Urothelium cell line (cell line): Measurements from ENCODE around the gene SMIM27.

ENCODE experiments used
- DNase-seq: peaks from one replicate; pipeline ENCODE4 v3.0.0; 2011; ENCODE audit warnings: low spot score, mixed read lengths
- FAIRE-seq: peaks from 2 replicates; lab custom pipeline; 2011; peaks lifted over from hg19 to GRCh38; lab: Jason Lieb, UNC

SMIM27 gene

DNA sequence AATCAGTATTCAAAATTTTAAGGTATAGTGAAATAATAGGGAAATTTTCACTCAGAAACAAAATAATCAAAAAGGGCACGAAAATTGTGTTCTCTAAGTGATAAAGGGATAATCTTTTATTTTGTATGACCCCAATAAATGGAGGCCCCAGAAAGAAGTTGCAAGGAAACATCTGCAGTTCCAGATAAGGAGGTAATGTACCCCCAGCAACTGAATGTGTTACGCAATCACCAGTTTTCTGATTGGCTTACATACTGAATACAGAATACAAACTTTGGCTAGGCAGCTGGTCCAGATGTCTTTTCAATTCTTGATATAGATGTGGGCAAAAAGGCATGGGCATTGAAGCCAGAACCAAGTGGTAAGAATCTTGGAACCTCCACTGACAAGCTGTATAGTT lies 2.0 kb downstream of the SMIM27 start:
- no peak for DNase-seq
- no peak for FAIRE-seq

- FAIRE-seq = no peak
- no peak for DNase-seq
Measured at GRCh38 chr9:32554591-32554990, 2.5 kb downstream of the SMIM27 start.

- no peak for DNase-seq
- no peak for FAIRE-seq
Measured at GRCh38 chr9:32558408-32558934, 6.3 kb downstream of the SMIM27 start.

DNA sequence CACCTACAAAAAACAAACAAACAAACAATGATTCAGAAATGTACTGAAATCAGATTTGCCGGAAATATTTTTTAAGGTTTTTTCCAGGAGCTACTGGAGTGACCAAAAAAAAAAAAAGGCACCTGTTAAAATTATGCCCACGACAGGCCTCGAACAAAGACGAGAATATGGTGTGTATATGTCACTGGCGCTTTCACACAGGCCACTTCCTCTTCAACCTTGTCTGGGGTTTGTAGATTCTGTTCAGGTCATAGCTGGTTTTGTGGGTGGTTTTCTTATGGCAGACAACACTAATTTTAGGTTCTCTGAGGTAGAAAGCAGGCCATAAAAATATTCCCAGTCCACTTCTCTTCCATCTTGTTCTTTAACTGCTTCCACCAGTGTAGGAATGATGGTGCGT lies 13.8 kb downstream of the SMIM27 start:
- no peak for FAIRE-seq
- no peak for DNase-seq

DNA sequence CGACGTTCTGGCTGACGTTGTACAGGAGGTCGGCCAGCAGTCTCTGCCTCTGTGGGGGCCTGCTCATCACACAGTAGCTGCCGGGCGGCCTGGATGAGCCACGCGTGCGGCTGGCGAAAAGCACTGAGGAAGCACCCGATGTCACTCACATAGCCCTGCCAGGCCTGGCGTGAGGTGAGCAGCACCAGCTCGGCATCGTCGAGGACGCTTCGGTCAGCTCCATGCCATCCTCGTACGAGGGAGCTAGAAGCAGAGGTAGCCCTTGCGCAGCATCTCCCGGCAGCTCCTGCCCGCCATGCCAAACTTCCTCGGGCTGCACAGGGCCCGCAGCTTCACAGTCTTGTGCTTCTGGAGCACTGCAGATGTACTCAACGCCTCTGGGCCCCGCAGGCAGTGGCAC lies 14.6 kb downstream of the SMIM27 start:
- DNase-seq (no peak), FAIRE-seq (no peak)

- FAIRE-seq = no peak
Measured at GRCh38 chr9:32570262-32570661, 18.1 kb downstream of the SMIM27 start.

GRCh38 chr9:32571969-32572899 lies 20.1 kb downstream of the SMIM27 start:
- FAIRE-seq (no peak), DNase-seq (peak; percentile 60)

More at GRCh38 chr9:32570262-32570661, 18.1 kb downstream of the SMIM27 start:
- no peak for DNase-seq

- FAIRE-seq = peak; percentile 81
Measured at GRCh38 chr9:32572900-32573523, 20.9 kb downstream of the SMIM27 start, which contains the start of gene NDUFB6. TSS of gene NDUFB6 (minus strand) at chr9:32573159. CDS start at chr9:32573060, 99 bp downstream.

GRCh38 chr9:32573821-32574220 lies 21.7 kb downstream of the SMIM27 start:
- no peak for FAIRE-seq
- no peak for DNase-seq

More at GRCh38 chr9:32572900-32573523, 20.9 kb downstream of the SMIM27 start, which contains the start of gene NDUFB6:
- peak; percentile 95 for DNase-seq

GRCh38 chr9:32574858-32575257 lies 22.7 kb downstream of the SMIM27 start:
- no peak for DNase-seq
- no peak for FAIRE-seq

DNA sequence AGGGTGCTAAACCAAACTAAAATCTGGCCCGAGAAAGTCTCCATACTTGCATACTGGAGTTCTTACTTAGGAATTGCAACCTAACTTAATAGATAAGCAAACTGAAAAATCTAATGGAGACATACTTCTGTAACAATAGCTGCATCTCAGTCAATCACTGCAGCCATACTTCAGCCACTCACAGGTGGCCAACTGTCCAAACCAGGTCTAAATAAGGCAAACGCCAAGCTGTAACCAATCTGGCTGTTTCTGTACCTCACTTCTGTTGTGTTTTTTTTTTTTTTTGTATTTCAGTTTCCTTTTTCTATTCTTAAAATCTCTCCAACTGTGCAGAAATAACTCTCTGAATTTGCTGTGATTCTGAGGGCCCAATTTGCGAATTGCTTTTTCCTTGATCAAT lies 25.2 kb downstream of the SMIM27 start:
- FAIRE-seq = no peak
- DNase-seq = no peak

- FAIRE-seq (no peak), DNase-seq (no peak)
Measured at GRCh38 chr9:32578976-32579375, 26.8 kb downstream of the SMIM27 start.

DNA sequence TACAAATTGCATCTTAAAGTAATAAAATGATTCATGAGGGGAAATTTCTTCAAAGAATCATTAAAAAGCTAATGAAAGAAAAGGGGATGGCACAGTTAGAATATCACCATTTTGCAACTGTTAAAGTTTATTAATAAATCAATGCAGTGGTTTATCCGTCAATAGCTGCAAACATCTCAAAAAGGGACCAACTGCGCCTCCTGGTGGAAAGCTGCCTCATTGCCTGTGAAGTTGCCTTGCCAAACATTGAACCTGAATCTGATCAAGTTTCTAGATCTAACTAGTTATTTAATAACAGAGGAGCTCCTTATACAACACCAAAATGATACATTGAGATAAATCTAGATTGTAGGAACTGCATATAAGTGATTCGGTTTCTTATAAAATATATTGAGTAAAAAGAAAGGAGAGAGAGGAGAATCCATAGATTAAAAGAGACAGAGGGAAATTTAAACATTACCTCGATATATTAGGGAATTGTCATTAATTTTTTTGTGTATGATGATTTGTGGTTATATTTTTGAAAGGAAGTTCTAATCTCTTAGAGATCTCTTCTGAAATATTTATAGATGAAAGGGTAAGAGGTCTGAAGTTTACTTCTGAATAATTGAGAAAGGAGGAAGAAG lies 27.7 kb downstream of the SMIM27 start:
- DNase-seq (peak; percentile 47), FAIRE-seq (no peak)

DNA sequence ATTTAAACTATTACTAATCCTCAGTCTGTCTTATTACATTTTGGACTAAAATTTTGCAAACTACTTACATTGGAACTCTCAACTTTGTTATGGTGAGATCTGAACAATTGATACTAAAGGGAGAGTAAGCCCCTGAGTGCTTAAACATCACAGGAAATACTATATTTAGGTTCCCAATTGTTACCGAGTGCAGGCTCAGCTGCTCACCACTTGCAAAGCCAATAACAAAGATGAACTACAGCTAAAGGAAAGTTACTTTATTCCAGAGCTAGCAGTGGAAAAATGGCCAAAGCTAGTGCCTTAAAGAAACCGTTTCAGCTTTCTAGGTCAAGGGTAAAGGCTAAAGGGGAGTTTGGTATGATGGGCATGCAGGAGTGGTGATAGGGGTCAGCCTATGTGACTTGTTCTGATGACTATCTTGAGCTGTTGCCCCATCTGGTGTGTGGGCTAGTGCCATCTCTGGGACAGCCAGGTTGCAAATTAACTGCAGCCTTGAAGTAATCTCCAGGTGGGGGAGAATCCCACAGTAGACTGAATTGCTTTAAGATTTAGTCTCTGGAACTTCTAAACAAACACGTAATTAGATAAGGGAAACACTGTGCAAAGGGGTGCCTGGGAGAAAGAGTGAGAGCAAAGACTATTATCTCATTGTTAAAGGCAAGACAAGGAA lies 28.6 kb downstream of the SMIM27 start:
- FAIRE-seq = no peak

DNA sequence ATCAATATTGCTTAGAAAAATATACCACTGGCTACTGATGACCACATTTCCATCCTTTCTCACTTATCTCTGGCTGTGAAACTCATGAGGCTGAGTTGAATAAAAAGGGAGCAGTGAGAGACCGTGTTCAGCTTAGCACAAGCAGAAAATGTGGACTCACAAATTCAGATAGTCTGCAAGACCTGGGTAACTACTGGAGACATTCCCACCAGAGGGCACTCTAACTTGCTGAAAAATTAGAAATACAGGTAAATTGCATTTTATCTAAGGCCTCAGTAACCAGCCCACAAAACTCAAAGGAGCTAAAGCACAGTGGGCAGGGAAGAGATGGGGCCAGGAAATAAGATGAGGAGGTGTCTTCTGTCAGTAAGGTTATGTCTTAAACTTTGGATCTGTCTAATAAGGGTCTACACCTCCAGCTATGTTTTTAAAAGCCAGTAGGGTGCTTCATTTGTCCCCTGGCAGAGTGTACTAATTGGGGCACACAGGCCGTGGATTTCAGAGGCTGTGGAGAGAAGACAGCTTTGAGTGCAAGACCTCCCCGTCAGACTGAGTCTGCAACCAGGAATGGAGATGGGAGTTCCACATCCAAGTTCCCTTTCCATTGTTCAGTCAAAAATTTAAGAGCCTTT lies 29.5 kb downstream of the SMIM27 start:
- DNase-seq = peak; percentile 57
- FAIRE-seq = no peak

More for the DNA sequence above, 28.6 kb downstream of the SMIM27 start:
- no peak for DNase-seq

DNA sequence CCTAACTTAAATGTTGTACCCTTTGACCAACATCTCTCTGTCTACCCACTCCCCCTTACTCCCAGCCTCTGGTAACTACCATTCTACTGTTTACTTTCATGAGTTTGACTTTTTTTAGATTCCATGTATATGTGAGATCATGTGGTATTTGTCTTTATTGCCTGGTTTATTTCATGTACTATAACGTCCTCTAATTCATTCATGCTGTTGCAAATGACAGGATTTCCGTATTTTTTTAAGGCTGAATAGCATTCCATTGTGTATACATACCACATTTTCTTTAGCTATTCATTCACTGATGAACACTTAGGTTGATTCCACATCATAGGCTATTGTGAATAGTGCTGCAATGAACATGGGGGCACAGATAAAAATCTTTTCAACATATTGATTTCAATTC lies 32.7 kb downstream of the SMIM27 start:
- DNase-seq = no peak
- peak; percentile 5 for FAIRE-seq

GRCh38 chr9:32587901-32588300 lies 35.8 kb downstream of the SMIM27 start:
- no peak for DNase-seq

DNA sequence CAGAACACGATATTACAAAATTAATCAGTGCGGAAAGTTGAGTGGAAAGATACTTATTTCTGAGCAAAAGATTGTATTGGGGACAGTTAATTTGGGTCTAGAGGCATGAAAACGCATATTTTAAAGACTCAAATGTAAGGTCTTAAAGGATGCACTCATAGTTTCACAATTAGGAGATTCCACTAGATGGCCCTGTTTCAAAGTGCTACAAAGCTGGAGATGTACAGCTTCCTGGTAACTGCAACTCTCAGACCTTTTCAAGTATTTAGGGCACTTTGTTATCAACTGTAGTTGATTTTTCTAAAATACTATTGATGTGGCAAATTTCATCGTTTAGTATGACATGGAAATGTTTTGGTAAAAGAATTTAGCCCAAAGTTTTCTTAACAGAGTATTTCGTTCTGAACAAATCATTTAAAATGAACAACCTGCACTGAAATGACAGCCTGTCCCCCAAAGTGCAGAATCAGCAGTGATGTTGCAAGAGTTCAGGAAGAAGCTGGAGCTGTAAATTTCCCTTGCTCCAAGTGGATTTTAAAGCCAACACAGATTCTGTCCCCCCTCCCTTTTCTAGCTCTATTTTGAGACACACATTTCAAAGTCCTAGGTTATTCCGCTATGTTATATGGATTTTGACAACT lies 37.1 kb downstream of the SMIM27 start:
- FAIRE-seq (no peak), DNase-seq (peak; percentile 57)

More at GRCh38 chr9:32587901-32588300, 35.8 kb downstream of the SMIM27 start:
- no peak for FAIRE-seq

DNA sequence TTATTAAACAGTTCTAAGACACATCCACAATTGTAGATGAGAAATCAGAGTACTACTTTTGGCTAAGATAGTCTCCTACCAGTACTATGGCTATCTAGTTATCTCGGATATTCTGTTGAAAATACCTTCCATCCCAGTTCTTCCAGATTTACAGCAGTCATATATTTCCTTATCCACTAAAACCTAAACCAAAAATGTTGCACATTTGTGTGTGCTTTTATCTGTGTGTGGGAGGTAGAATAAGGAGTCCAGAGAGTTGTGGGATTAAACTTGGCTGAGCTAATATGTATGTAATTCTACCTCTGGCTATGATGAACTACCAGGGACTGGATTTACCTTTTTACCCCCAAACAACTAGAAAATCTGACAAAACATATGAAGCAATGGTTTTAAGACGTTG lies 38.3 kb downstream of the SMIM27 start:
- FAIRE-seq (no peak), DNase-seq (no peak)

DNA sequence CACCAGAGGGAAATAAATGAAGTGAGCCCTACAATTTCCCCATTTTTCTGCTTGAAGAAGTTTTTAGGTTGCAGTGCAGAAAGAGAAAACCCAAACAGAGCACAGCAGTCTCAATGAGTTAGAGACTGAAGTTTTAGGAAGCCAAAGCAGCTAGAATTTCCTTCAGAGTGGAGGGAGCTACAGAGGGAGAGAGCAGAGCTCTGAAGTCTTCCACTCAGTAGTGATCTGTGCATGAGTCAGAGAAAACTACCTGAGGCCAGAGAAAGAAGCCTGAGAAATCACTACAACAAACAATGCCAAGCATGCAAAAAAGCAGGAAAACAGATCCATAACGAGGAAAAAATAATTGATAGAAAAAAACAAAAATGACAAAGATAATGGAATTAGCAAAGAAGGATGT lies 38.8 kb downstream of the SMIM27 start:
- FAIRE-seq = no peak
- DNase-seq = no peak
